Mesenteric fat pad (tissue), 1 donor: ENCODE data around the gene FOXA3. TPM values are rescaled to one million over a fixed set of nuclear protein-coding genes. Genes with fewer than 3 reads are reported as not detected.

Source experiments
- DNase-seq: peaks from one replicate; pipeline ENCODE4 v3.0.0-alpha.2; 2020; ENCODE audit warnings: low spot score
- long read RNA-seq: library from polyadenylated mRNA; unstranded; transcript quantifications from one replicate; pipeline ENCODE4 v2.0.0, GENCODE V29; 2020
- total RNA-seq: library from RNA; stranded (reverse); fragmentation: NEBNext Ultra II Directional; extraction: Animal tissue kit (Norgen Biotek cat#: 25700); gene quantifications from one replicate; pipeline ENCODE4 v1.2.1, GENCODE V29; 2021
- donor health status: DM: yes; HTN: yes; CAD: no.

The FOXA3 gene
- not detected for total RNA-seq
- long read RNA-seq = 0 reads

DNA sequence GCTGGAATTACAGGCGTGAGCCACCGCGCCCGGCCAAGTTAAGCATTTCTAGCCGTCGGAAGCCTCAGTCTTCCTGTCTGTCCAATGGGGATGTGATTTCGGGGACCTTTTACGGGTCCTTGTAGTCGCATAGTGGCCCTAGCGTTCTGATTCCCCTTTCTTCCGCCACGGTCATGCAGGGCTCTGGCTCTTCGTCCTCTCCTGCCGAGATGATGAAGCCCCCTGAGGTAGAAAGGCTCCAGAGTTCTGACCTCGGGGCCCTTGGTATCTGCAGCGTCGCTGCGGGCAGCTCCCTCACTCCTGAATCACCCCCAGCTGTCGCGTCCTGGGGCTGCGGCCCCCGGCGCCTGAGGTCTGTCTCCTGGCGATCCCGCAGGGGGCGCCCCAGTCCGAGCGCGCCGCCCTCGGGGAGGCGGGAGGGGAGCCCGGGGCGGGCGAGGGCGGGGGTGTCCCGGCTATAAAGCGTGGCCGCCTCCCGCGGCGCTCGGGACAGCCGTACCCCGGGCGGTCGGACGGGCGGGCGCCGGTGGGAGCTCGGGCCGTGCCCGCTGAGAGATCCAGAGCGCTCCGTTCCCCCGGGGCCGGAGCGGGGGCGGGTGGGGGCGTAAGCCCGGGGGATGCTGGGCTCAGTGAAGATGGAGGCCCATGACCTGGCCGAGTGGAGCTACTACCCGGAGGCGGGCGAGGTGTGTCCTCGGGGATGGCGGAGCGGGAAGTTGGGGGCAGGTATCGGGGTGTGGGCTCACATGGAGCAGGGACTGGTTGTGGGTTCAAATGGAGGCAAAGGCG lies at the start of gene FOXA3:
TSS of gene FOXA3 (plus strand) at position 487 of the 789 bp plus-strand sequence. CDS start at position 618, 131 bp downstream.
- DNase-seq = no peak

DNA sequence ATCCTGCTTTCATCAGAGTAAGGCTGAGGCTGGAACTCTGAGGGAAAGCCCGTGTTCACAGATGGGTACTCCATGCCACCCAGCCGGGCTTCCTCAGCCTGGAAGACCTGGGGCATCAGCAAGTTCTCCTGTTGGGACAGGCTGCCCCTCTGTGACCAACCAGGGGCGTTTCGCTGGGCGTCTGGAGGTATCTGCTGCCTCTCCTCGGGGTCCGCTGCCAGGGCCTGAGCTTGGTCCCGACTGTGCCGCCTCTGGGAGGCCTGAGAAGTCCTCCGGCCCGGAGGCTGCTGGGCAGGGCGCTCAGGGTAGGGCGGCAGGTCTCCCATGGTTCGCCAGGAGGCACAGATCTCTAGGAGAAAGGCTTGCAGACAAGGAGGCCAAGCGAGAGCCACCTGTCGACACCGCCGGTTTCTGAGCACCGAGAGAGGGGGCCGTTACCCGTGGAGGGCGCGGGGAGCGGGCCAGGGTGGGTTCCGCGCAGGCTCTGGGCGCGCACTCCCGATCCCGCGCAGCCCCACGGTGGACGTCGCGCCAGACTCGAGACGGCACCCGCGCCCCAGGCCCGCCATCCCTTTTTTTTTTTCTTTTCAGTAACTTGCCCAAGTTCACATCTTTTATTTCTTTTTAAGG lies 49.2 kb upstream of the FOXA3 start, which contains the start of gene RSPH6A:
TSS of gene RSPH6A (minus strand) at position 458 of the 630 bp plus-strand sequence. CDS start at position 326, 132 bp downstream.
- DNase-seq = no peak

DNA sequence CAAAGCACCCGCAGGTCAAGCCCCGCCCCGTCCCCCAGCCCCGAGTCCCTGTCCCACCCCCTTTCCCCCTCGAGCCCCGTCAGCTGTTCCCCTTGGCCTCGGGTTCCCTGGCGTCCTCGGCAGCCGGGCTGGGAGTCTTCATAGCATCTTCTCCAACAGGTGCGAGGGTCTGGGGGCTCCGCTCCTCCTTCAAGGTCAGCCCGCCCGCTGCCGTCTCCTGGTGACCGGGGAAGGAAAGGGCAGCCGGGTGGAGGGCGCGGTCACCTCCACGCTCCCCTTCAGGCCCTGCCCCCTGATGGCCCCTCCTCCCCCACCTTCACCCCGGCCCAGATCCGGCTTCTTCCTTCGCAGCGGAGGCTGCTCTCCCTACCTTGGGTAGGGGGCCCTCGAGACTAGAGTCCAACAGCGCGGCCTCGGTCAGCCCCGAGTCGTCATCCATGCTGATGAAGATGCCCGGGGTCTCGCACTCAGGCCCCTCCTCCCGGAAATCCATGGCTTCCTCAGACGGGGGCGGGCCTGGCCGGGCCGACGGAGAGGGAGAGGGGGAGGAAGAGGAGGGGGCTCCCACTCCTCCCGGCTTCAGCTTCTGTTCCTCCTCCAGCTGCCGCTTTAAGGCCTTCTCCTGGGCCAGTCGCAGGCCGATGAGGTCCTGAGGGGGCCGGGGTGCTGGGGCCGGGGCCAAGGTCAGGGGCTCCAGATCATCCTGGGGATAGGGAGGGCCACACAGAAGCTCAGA lies 48.5 kb upstream of the FOXA3 start:
- no peak for DNase-seq

DNA sequence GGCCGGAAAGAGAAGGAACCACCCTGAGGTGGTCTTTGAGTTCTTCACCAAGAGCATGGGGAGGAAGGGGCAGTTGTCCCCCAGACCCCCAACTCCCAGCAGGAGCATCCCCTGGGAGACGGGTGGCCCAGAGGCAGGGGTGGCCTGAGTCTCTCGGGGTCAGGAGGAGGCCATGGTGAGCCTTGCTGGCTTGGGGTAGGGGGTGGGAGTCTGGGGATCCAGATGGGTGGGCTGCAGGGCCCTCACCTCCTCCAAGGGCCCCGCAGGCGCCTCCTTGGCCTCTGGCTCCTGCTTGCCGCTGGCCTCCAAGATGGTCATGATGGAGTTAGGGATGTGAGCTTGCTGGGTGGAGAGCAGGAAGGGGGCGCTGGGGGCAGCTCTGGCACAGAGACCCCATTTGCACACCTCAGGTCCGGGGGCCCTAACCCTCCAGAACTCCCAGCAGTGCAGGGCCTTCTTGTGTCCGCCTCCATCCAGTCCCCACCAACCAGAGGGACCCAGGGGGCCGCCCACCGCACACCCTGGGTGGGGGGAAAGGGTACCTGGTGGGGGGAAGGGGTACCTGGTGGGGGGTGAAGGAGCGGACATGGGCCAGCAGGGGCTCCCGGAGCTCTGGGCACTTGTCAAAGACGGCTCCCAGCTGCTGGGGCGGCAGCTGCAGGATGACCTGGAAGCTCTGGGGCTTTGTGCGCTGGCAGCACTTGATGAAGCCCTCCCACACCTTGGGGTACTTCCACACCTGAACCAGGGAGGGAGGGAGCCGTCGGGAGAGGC lies 47.7 kb upstream of the FOXA3 start:
- DNase-seq = no peak

DNA sequence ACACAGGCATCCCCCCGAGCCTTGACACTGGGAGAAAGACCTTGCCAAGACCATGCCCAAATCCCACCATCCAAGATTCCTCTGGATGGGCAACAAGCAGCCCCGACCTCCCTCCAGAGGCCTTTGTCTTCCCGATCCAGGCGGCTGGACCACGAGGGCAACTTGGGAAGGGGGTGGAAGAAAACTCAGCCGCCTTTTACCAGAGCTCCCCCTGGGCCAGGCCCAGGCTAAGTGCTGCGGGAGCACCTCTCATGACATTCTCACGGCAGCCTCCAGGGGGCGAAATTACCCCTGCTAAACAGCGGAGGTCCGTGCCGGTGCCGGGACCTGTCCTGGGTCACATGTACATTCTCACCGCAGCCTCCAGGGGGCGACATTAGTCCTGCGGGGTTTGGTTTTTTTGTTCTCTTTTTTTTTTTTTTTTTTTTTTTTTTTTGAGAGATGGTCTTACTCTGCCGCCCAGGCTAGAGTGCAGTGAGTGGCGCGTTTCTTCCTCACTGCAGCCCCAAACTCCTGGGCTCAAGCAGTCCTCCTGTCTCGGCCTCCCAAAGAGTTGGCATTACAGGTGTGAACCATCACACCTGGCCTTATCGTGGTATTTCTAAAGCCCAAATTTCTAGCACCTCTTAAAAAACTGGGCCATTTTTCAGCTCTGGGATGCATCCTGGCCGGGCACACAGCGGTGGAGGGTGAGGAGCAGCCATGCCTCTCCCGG lies 47.0 kb upstream of the FOXA3 start:
- peak; percentile 96 for DNase-seq

DNA sequence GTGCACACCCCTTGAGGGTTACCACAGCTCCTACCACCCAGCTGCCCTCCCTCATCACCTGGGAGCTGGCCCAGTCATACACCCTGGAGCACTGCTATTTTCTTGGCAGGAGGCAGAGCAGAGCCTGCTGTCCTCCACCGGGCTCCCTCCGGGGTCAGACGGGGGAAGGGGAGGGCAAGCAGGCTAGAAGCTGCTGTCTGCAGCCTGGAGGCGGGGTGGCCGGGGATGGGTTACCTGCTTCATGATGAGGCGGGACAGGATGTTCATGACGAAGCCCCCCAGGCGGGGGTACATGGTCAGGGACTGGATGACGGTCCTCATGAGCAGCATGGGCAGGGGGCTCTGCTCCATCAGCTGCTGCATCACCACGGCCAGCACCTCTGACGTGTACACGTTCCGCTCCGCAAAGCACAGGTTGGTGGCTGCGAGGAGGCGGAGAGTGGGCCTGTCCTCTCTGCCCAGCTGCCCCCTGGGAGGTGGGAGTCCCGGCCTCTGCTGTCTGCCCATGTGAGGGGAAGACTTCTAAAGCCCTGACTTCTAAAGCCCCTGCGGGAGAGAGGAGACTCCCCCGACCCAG lies 46.3 kb upstream of the FOXA3 start:
- DNase-seq = no peak

DNA sequence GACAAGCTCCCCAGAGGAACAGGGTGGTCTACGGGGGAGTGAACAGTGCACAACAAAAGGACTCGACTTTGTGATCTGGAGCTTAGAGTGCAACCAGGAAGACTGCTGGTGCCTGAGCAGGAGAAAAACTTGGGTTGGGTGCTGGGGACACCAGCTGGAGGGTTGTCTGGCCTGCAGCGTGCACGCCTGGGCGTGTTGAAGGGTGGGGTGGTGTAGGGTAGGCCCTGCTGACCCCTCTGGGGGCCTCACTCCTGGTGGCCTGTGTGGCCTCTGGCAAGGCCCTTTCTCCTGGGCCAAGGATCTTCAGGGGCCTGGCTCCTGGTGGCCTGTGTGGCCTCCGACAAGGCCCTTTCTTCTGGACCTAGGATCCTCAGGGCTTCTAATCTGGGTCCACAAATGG lies 44.4 kb upstream of the FOXA3 start:
- no peak for DNase-seq

DNA sequence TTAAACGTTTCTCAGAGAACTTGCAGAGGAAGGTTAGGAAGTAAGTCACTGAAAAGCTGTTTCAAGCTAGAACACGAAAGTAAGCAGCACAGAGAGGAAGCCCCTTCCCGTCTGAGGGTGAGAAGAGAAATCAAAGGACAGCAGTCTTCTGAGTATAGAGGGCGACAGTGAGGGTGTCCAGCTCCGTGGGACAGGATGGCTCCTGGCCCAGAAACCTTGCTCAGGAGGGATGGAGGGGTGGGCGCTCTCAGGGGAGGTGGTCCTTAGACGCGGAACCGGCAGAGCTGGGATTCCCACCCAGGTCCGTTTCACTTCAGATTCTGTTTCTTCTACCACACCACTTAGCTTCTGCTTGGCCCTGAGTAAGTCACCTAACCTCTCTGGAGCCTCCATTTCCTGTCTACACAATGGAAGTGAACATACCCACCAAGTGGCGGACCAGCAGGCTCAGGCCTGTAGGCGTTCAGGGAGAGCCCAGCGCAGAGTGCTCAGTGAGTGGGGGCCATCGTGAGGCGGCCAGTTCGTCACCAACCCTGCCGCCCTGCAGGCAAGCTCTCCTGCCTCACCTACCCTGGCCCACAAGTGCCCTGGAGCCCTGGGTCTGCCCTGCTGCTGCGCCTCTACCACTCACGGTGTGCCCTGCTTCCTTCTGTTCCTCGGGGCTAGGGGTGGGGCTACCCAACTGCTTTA lies 43.6 kb upstream of the FOXA3 start:
- no peak for DNase-seq

DNA sequence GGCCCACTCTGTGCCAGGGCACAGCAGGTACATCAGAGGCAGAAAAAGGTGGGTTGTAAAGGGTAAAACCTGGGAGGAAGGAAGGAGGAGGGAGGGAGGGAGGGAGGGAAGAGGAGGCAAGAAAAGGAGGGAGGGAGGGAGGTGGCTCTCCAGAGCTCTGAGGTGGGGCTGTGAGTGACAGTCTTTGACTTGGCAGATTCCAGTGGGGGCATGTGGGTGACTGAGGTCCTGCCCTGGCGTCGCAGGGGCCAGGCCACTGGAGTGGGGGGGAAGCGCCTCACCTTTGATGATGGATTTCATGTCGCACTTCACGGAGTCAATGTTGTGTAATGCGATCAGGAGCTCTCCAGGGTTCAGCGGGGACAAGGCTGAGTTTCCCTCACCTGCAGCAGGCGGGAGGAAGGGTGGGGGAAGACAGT lies 43.0 kb upstream of the FOXA3 start:
- DNase-seq = no peak

DNA sequence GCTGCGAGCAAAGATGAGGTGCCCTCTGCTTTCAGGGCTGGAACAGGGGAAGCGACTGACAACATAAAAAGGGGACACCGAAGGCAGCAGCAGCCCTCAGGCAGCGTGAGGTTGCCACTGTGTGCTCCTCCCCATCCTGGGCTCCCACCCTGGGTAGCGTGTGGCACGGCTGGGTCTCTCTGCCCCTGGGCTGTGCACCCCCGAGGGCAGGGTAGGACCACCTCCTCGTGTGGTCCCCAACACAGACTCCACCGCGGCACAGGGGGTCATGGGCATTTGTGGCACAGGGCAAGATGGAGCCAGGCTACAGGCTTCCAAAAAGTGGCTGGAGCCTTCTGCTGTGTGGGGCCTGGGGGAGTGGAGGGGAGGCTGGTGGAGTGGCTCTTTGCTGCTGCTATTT lies 42.6 kb upstream of the FOXA3 start:
- DNase-seq = no peak

DNA sequence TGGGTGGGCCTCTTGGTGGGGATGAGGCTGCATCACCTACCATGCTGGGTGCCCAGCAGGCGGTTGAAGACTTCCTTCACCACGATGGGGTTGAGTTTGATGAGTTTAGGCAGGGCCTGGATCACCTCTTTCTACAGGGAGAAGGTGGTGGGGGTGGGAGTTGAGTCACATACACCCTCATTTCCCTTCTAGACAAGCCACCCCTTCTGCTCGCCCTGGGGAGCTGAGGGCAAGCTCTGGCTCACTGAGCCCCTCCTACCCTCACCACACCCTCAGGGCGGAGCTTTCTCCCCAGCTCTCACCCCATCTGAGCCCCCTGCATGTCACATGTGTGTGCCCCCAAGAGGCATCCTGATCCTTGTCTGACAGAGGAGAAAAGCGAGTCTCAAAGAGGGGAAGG lies 41.4 kb upstream of the FOXA3 start:
- DNase-seq = no peak

DNA sequence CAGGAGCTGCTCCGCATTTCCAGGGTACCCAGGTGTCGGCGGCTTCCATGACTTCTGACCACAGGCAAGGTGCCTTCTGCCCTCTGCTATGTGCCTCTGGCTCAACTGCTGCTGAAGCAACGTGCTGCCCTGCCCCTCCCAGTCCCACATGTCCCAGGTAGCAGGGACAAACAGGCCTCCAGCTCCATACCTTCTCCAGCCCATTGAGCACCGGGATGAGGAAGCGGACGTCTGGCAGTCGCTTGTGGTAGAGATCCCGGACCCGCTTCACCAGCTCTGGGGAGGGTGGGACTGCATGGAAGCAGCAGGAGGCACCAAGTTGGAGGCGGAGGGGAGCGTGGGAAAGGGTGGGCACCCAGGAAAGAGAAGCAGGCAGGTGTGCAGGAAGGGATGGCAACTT lies 40.9 kb upstream of the FOXA3 start:
- no peak for DNase-seq

DNA sequence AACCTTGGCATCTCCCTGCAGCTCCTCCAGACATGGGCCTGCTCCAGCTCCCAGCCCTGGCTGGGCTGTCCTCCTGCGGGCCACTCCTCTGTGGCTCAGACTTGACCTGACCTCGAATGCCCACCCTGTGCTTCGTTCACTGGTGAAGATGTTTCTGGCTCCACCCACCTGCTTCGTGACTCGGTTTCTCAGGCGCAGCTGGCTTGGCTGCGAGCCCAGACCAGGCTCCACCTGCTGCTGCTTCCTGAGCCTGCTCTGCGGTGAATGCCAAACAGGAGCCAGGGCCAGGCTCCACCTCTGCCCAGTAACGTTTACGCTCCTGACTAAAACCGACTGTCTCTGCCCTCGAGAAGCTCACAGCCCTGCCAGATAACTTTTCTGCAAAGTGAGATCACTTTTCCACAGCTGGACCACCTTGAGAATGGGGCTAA lies 40.1 kb upstream of the FOXA3 start:
- no peak for DNase-seq

DNA sequence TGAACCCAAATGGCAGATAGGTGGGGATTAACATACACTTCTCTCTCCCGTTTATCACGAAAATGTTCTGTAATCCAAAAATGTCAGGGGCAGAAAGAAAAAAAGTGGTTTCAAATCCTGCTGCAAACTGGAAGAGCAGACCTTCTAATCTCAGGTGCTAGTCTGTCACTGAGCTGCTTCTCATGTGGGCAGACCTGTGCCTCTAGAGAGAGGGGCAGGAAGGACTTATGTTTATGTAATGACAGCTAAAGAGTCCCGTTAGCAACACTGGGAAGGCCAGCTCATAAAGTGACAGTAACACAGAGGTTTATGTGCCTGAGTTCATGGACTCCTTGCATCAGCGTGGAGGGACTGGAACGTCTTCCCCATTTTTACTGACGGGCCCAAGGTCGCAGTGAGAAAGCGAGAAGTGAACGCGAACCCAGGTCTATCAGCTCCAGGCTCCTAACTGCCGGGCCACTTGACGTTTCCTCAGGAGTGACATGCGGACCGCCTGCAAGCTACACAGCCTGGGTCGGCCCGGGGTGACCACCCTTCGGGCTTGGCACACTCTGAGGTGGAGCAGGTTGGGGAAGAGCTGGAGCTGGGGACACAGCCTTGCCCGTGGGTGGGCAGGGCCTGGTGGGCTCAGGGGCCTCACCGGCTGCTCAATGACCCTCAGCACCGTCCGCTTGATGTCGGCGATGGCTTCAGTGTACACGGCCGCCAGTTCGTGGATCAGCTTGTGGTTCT lies 39.4 kb upstream of the FOXA3 start:
- DNase-seq = no peak

DNA sequence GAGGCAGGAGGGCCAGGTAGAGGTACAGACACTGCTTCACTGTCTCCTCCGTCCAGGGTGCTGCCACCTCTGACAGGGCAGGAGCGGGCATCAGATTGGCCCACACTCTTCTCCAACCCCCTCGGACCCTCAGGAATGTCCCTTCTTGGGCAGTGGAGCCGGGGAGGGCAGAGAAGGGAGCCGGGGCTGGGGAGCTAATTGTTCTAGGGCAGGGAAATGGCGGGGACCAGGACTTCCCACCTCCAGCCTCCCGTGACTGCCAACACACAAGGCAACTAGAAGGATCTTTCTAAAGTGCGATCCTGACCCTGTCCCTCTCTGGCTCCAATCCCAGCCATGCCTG lies 38.9 kb upstream of the FOXA3 start:
- DNase-seq = no peak

DNA sequence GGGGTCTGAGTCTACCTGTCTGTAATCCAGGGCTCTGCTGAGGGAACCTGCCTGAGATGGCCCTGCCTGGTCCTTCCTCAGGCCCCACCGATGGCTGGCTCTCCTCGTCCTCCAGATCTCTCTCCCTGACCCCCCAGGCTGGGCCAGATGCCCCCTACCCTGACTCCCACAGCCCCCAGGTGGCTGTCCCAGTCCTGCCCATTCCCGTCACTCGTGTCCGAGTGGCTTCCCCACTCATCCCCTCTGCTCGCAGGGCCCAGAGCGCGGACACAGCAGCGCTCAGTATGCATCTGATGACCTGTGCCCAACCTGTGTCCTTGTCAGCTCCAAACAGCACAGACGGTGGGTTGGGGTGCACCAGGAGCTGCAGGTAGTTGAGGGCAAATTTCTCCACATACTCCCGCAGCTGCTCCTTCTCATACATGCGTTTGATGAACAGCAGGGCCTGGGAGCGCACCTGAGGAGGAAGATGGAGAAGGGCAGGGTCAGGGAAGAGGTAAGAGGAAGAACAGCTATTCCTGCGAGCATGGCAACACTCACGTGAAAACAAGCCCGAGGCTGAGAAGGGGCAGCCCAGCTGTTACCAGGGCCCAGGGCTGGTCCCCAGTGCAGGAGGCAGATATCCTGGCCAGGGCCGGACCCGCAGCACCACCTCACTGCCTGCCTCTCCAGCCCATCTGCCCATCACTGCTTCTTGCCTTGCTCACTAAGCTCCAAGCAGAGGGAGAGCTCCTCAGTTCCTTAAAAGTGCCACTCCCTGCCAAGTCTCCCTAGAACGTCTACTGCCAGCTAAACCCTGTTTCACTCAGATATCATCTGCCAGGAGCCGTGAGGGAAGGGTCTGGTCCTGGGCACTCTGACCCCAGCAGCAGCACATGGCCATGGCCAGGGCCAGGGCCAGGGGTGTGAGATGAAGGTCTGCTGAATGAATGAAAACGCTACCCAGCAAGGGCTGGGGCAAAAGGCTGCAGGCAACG lies 37.9 kb upstream of the FOXA3 start:
- no peak for DNase-seq

DNA sequence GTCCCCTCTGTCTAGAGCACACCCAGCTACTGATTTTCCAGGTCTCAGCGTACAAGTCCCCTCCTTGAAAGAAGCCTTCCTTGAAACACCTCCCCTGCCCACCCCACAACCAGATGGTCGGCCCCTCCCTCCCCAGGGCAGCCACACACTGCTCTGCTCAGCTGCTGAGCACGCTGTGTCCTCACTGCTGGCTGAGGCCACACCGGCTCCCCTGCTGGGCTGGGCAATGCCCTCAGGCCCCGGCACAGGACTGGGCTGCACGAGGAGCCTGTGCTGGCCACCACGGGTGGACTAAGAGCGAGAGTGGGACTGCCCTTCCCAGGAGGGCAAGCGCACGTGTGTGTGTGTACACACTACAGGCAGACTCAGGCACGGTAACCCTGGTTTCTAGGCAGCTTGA lies 37.2 kb upstream of the FOXA3 start:
- no peak for DNase-seq
